WTC11 (cell line): ENCODE measurements around the gene PPARD. TPM values are rescaled to one million over a fixed set of nuclear protein-coding genes. Genes with fewer than 3 reads are reported as not detected.
A peak's percentile ranks its signal among the peaks of the same experiment; 100 is the strongest.

ENCODE experiments used
- ATAC-seq: fragments of 200-7000 bp; cut with Tn5 transposase; 2 replicates; pipeline ENCODE4 v1.10.0; 2021; ENCODE audit warnings: mild to moderate bottlenecking, moderate library complexity
- CTCF ChIA-PET: fragments of 300-600 bp; sonication (Branson Sonifier 250); formaldehyde crosslinking; loops from one replicate; lab custom pipeline; 2021; ENCODE audit warnings: antibody characterized with exemption; lab: Charles Lee
- POLR2A ChIA-PET: fragments of 350-600 bp; sonication (Branson Sonifier 250); formaldehyde crosslinking; loops from one replicate; lab custom pipeline; 2021; ENCODE audit warnings: antibody characterized with exemption; lab: Charles Lee
- DNase-seq: peaks from one replicate; pipeline ENCODE4 v3.0.0; 2021; ENCODE audit warnings: low spot score
- H3K27ac Mint-ChIP-seq: 2 replicates; pipeline ENCODE4 v1.8.0; 2021; ENCODE audit warnings: mixed read lengths
- H3K27me3 Mint-ChIP-seq: 2 replicates; pipeline ENCODE4 v1.8.0; 2021; ENCODE audit warnings: low read depth, mild to moderate bottlenecking, moderate library complexity, mixed read lengths
- H3K36me3 Mint-ChIP-seq: 2 replicates; pipeline ENCODE4 v1.8.0; 2021; ENCODE audit warnings: mixed read lengths
- H3K4me1 Mint-ChIP-seq: 2 replicates; pipeline ENCODE4 v1.8.0; 2022; ENCODE audit warnings: mixed read lengths
- H3K4me3 Mint-ChIP-seq: 2 replicates; pipeline ENCODE4 v1.8.0; 2021; ENCODE audit warnings: mild to moderate bottlenecking, moderate library complexity, mixed read lengths
- H3K9me3 Mint-ChIP-seq: 2 replicates; pipeline ENCODE4 v1.8.0; 2021; ENCODE audit warnings: mixed read lengths
- ATF1 ChIP-seq: sonication (generic); formaldehyde crosslinking; IDR thresholded peaks from 2 replicates; pipeline ENCODE4 v1.8.1; 2023; ENCODE audit warnings: mild to moderate bottlenecking, moderate library complexity, missing genetic modification reagents
- E2F5 ChIP-seq: sonication (generic); formaldehyde crosslinking; IDR thresholded peaks from 2 replicates; pipeline ENCODE4 v1.8.1; 2022; ENCODE audit warnings: mild to moderate bottlenecking, moderate library complexity, missing genetic modification reagents
- ELF4 ChIP-seq: sonication (generic); formaldehyde crosslinking; IDR thresholded peaks from 2 replicates; pipeline ENCODE4 v1.8.1; 2022; ENCODE audit warnings: low read depth, mild to moderate bottlenecking, moderate library complexity, missing genetic modification reagents
- FOXK1 ChIP-seq: sonication (generic); formaldehyde crosslinking; IDR thresholded peaks from 2 replicates; pipeline ENCODE4 v1.8.0; 2022; ENCODE audit warnings: mild to moderate bottlenecking, moderate library complexity, missing genetic modification reagents
- GABPB1 ChIP-seq: sonication (generic); formaldehyde crosslinking; IDR thresholded peaks from 2 replicates; pipeline ENCODE4 v1.8.1; 2023; ENCODE audit warnings: mild to moderate bottlenecking, missing genetic modification reagents
- IRF1 ChIP-seq: sonication (generic); formaldehyde crosslinking; IDR thresholded peaks from 2 replicates; pipeline ENCODE4 v1.8.0; 2023; ENCODE audit warnings: missing genetic modification reagents
- IRF2 ChIP-seq: sonication (generic); formaldehyde crosslinking; IDR thresholded peaks from 2 replicates; pipeline ENCODE4 v1.8.0; 2022; ENCODE audit warnings: low read depth, missing genetic modification reagents, borderline replicate concordance
- KAT7 ChIP-seq: sonication (generic); formaldehyde crosslinking; IDR thresholded peaks from 2 replicates; pipeline ENCODE4 v1.8.1; 2023; ENCODE audit warnings: missing genetic modification reagents, mild to moderate bottlenecking, borderline replicate concordance
- MYBL2 ChIP-seq: sonication (generic); formaldehyde crosslinking; IDR thresholded peaks from 2 replicates; pipeline ENCODE4 v1.8.1; 2023; ENCODE audit warnings: mild to moderate bottlenecking, moderate library complexity, missing genetic modification reagents
- NFYB ChIP-seq: sonication (generic); formaldehyde crosslinking; conservative IDR thresholded peaks from 2 replicates; pipeline ENCODE4 v1.8.0; 2022; ENCODE audit warnings: low read depth, missing genetic modification reagents
- NR2C2 ChIP-seq: sonication (generic); formaldehyde crosslinking; IDR thresholded peaks from 2 replicates; pipeline ENCODE4 v1.8.0; 2022; ENCODE audit warnings: mild to moderate bottlenecking, missing genetic modification reagents
- NR3C1 ChIP-seq: sonication (generic); formaldehyde crosslinking; conservative IDR thresholded peaks from 2 replicates; pipeline ENCODE4 v1.8.1; 2023; ENCODE audit warnings: low read depth, mild to moderate bottlenecking, missing genetic modification reagents
- OVOL2 ChIP-seq: fragments of 250-450 bp; sonication (Bioruptor Pico); IDR thresholded peaks from 2 replicates; pipeline ENCODE4 v1.9.0; 2021; ENCODE audit warnings: mild to moderate bottlenecking, borderline replicate concordance
- SP1 ChIP-seq: sonication (generic); formaldehyde crosslinking; conservative IDR thresholded peaks from 2 replicates; pipeline ENCODE4 v1.8.1; 2022; ENCODE audit warnings: missing genetic modification reagents
- USF1 ChIP-seq: sonication (generic); formaldehyde crosslinking; IDR thresholded peaks from 2 replicates; pipeline ENCODE4 v1.8.0; 2022; ENCODE audit warnings: mild to moderate bottlenecking, missing genetic modification reagents
- ZBTB21 ChIP-seq: sonication (generic); formaldehyde crosslinking; IDR thresholded peaks from 2 replicates; pipeline ENCODE4 v1.8.1; 2023; ENCODE audit warnings: mild to moderate bottlenecking, missing genetic modification reagents, borderline replicate concordance
- ZNF317 ChIP-seq: sonication (generic); formaldehyde crosslinking; IDR thresholded peaks from 2 replicates; pipeline ENCODE4 v1.8.1; 2023; ENCODE audit warnings: low read depth, mild to moderate bottlenecking, moderate library complexity, missing genetic modification reagents, borderline replicate concordance
- ZNF423 ChIP-seq: fragments of 250-450 bp; sonication (Bioruptor Pico); IDR thresholded peaks from 2 replicates; pipeline ENCODE4 v2.1.2; 2022; ENCODE audit warnings: mild to moderate bottlenecking, moderate library complexity
- ZNF425 ChIP-seq: fragments of 250-450 bp; sonication (Bioruptor Pico); conservative IDR thresholded peaks from 2 replicates; pipeline ENCODE4 v1.9.0; 2021; ENCODE audit warnings: mild to moderate bottlenecking
- total RNA-seq: library from RNA; stranded (reverse); gene quantifications from 3 replicates; pipeline ENCODE4 v1.2.3, GENCODE V29; 2021
- TF ChIP-seq, protein P1 (sequence below): sonication (generic); formaldehyde crosslinking; IDR thresholded peaks from 2 replicates; pipeline ENCODE4 v1.8.1; 2023; ENCODE audit warnings: mild to moderate bottlenecking, missing genetic modification reagents, moderate library complexity

PPARD gene
- total RNA-seq, 1 experiment from 2014 or later: 14.7 TPM

DNA sequence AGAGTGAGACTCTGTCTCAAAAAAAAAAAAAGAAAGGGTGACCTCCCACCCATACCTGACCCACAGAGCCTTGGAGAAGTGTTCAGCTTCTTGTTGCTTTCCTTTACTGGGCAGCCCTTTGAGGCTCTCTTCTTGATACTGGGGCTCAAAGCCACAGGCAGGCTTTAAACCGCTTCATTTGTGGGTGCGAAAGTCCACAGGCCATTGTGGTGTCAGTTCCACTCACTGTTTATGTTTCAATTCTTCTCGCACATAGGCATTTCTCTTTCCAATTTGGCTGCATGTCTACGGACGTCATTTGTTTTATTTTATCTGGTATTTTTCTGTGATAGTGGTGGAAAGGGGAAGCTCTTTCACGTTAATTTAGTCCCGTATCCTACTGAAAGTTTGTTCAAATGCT is 34.6 kb downstream of the PPARD start:
- Mint-ChIP-seq H3K9me3 (peaks cover 10% of the 10 kb centered on the region), H3K4me1 (no peaks in the 10 kb centered on the region), H3K36me3 (peaks cover 7% of the 10 kb centered on the region; the same call in 1 of the 2 replicates), H3K27ac (peak overlapping the region; percentile 24; the same call in 1 of the 2 replicates), H3K27me3 (no peaks in the 10 kb centered on the region), H3K4me3 (no peak overlapping the region)
- ChIA-PET POLR2A (no interaction called here), CTCF (interaction anchor here (0.7 to 3.5 kb wide), 6 partner anchors 16 to 146 kb away, joined by 3 to 9 read pairs (median 4); no protein-coding TSS in a partner anchor)
- no peak for ATAC-seq
- TF ChIP-seq ELF4 (CRISPR knock-in tag): no peak
- no peak for TF ChIP-seq OVOL2 (CRISPR knock-in tag)
- DNase-seq: no peak

DNA sequence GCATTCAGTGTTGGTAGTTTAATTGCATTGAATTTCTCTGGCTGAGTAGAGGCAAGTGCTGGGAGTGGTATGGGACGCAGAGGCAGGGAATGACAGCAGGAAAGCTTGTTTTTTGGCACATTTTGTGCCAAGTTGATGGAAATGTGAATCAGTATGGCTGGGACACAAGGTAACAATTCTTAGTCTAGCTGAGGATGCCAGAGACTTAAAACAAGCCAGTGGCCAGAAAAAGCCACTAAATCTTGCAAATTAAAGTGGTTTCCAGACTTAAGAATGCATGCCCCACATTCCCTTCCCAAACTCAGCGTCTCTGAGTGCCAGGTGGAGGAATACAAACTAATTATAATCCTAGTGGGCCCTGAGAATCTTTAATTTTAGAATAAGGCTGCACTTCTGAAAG is 35.9 kb downstream of the PPARD start:
- no peak for DNase-seq
- Mint-ChIP-seq H3K4me3 (no peak overlapping the region), H3K4me1 (no peaks in the 10 kb centered on the region), H3K9me3 (peaks cover 21% of the 10 kb centered on the region)
- no peak for ATAC-seq
- POLR2A ChIA-PET: no interaction called here
- TF ChIP-seq ZNF425 (CRISPR knock-in tag): no peak
- TF ChIP-seq, all 79 proteins: peak for 0
- Mint-ChIP-seq H3K27ac (peak overlapping the region; percentile 43; the same call in 1 of the 2 replicates), H3K36me3 (peaks cover 17% of the 10 kb centered on the region), H3K27me3 (peaks cover 4% of the 10 kb centered on the region)
- CTCF ChIA-PET: interaction anchor here (0.7 to 3.5 kb wide), 5 partner anchors 10 to 174 kb away, joined by 3 to 9 read pairs (median 5); partner anchors contain the start of gene PPARD

GRCh38 chr6:35381132-35381531 is 38.8 kb downstream of the PPARD start:
- Mint-ChIP-seq H3K27ac (no peak overlapping the region), H3K4me3 (no peak overlapping the region), H3K27me3 (peaks cover 4% of the 10 kb centered on the region), H3K4me1 (no peaks in the 10 kb centered on the region; the same call in 1 of the 2 replicates), H3K9me3 (peaks cover 21% of the 10 kb centered on the region), H3K36me3 (peaks cover 17% of the 10 kb centered on the region)
- CTCF ChIA-PET: no interaction called here
- no peak for DNase-seq
- ATAC-seq: no peak
- TF ChIP-seq MYBL2 (no peak), ZNF317 (CRISPR knock-in tag) (no peak), IRF2 (CRISPR knock-in tag) (no peak), ATF1 (CRISPR knock-in tag) (no peak), SP1 (CRISPR knock-in tag) (no peak), GABPB1 (CRISPR knock-in tag) (no peak), FOXK1 (no peak), E2F5 (no peak), NR2C2 (CRISPR knock-in tag) (no peak), NFYB (CRISPR knock-in tag) (no peak), KAT7 (CRISPR knock-in tag) (no peak), NR3C1 (CRISPR knock-in tag) (no peak), USF1 (CRISPR knock-in tag) (no peak), IRF1 (CRISPR knock-in tag) (no peak), ZBTB21 (CRISPR knock-in tag) (no peak), ZNF423 (no peak)
- TF ChIP-seq, protein P1, sequence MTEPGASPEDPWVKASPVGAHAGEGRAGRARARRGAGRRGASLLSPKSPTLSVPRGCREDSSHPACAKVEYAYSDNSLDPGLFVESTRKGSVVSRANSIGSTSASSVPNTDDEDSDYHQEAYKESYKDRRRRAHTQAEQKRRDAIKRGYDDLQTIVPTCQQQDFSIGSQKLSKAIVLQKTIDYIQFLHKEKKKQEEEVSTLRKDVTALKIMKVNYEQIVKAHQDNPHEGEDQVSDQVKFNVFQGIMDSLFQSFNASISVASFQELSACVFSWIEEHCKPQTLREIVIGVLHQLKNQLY (CRISPR knock-in tag): no peak
- POLR2A ChIA-PET: no interaction called here
